Measurements from ENCODE around the gene RORB.

The RORB gene

GRCh38 chr9:74503219-74503618 is 6.1 kb downstream of the RORB start:
- TF ChIP-seq CEBPB (IDR thresholded peaks at IDR 0.05) (no peak), NFIC (IDR thresholded peaks at IDR 0.05) (no peak), MAX (IDR thresholded peaks at IDR 0.05) (no peak), REST (IDR thresholded peaks at IDR 0.05; ENCODE audit: low read depth) (no peak), TAF1 (IDR thresholded peaks at IDR 0.05; ENCODE audit: low read depth) (no peak), RAD21 (IDR thresholded peaks at IDR 0.05; ENCODE audit: low read depth) (no peak)

GRCh38 chr9:74503666-74504065 is 6.5 kb downstream of the RORB start:
- TF ChIP-seq REST (IDR thresholded peaks at IDR 0.05; ENCODE audit: low read depth) (no peak), EP300 (IDR thresholded peaks at IDR 0.05; ENCODE audit: borderline replicate concordance) (no peak), ZBTB7A (IDR thresholded peaks at IDR 0.05; ENCODE audit: low read depth) (no peak), FOXM1 (IDR thresholded peaks at IDR 0.05; ENCODE audit: borderline replicate concordance, low read depth) (no peak), EGR1 (IDR thresholded peaks at IDR 0.05) (no peak), MAX (IDR thresholded peaks at IDR 0.05) (no peak), NFIC (IDR thresholded peaks at IDR 0.05) (no peak), CREB1 (IDR thresholded peaks at IDR 0.05; ENCODE audit: low read depth) (no peak), TCF12 (IDR thresholded peaks at IDR 0.05; ENCODE audit: low read depth) (no peak), USF1 (IDR thresholded peaks at IDR 0.05) (no peak), TEAD4 (IDR thresholded peaks at IDR 0.05) (no peak)

GRCh38 chr9:74511333-74511732 is 14.2 kb downstream of the RORB start:
- no peak for TF ChIP-seq EGR1 (IDR thresholded peaks at IDR 0.05)
- no peak for TF ChIP-seq REST (IDR thresholded peaks at IDR 0.05; ENCODE audit: low read depth)
- TF ChIP-seq CEBPB (IDR thresholded peaks at IDR 0.05), result no peak
- no peak for TF ChIP-seq MAX (IDR thresholded peaks at IDR 0.05)
- no peak for TF ChIP-seq TCF12 (IDR thresholded peaks at IDR 0.05; ENCODE audit: low read depth)
- TF ChIP-seq NFIC (IDR thresholded peaks at IDR 0.05), result no peak
- no peak for TF ChIP-seq RAD21 (IDR thresholded peaks at IDR 0.05; ENCODE audit: low read depth)
- no peak for TF ChIP-seq USF1 (IDR thresholded peaks at IDR 0.05)
- TF ChIP-seq EP300 (IDR thresholded peaks at IDR 0.05; ENCODE audit: borderline replicate concordance), result no peak
- no peak for TF ChIP-seq YY1 (IDR thresholded peaks at IDR 0.05; ENCODE audit: low read depth)
- TF ChIP-seq CREB1 (IDR thresholded peaks at IDR 0.05; ENCODE audit: low read depth), result no peak
- TF ChIP-seq TAF1 (IDR thresholded peaks at IDR 0.05; ENCODE audit: low read depth), result no peak
- no peak for TF ChIP-seq FOXM1 (IDR thresholded peaks at IDR 0.05; ENCODE audit: borderline replicate concordance, low read depth)
- no peak for TF ChIP-seq ZBTB7A (IDR thresholded peaks at IDR 0.05; ENCODE audit: low read depth)
- no peak for TF ChIP-seq TEAD4 (IDR thresholded peaks at IDR 0.05)

- TF ChIP-seq TEAD4 (IDR thresholded peaks at IDR 0.05), result no peak
- no peak for TF ChIP-seq EGR1 (IDR thresholded peaks at IDR 0.05)
- TF ChIP-seq TCF12 (IDR thresholded peaks at IDR 0.05; ENCODE audit: low read depth), result no peak
- TF ChIP-seq REST (IDR thresholded peaks at IDR 0.05; ENCODE audit: low read depth), result no peak
- no peak for TF ChIP-seq ZBTB7A (IDR thresholded peaks at IDR 0.05; ENCODE audit: low read depth)
- TF ChIP-seq YY1 (IDR thresholded peaks at IDR 0.05; ENCODE audit: low read depth), result no peak
- TF ChIP-seq MAX (IDR thresholded peaks at IDR 0.05), result no peak
- TF ChIP-seq EP300 (IDR thresholded peaks at IDR 0.05; ENCODE audit: borderline replicate concordance), result no peak
- no peak for TF ChIP-seq NFIC (IDR thresholded peaks at IDR 0.05)
- TF ChIP-seq RAD21 (IDR thresholded peaks at IDR 0.05; ENCODE audit: low read depth), result no peak
- no peak for TF ChIP-seq CREB1 (IDR thresholded peaks at IDR 0.05; ENCODE audit: low read depth)
Observed at GRCh38 chr9:74512416-74512815, 15.3 kb downstream of the RORB start.

Measured in Ishikawa (cell line).